GM12873 (cell line): ENCODE measurements around the gene TANGO2.

Source experiments
- TF ChIP-seq, protein P1 (sequence below): IDR thresholded peaks from 2 replicates; pipeline ENCODE4 v1.5.1; 2012; ENCODE audit warnings: low read depth, mild to moderate bottlenecking, moderate library complexity, low read length, control low read depth; ENCODE audit not compliant: insufficient read depth; ENCODE audit errors: missing control alignments

TANGO2 gene

DNA sequence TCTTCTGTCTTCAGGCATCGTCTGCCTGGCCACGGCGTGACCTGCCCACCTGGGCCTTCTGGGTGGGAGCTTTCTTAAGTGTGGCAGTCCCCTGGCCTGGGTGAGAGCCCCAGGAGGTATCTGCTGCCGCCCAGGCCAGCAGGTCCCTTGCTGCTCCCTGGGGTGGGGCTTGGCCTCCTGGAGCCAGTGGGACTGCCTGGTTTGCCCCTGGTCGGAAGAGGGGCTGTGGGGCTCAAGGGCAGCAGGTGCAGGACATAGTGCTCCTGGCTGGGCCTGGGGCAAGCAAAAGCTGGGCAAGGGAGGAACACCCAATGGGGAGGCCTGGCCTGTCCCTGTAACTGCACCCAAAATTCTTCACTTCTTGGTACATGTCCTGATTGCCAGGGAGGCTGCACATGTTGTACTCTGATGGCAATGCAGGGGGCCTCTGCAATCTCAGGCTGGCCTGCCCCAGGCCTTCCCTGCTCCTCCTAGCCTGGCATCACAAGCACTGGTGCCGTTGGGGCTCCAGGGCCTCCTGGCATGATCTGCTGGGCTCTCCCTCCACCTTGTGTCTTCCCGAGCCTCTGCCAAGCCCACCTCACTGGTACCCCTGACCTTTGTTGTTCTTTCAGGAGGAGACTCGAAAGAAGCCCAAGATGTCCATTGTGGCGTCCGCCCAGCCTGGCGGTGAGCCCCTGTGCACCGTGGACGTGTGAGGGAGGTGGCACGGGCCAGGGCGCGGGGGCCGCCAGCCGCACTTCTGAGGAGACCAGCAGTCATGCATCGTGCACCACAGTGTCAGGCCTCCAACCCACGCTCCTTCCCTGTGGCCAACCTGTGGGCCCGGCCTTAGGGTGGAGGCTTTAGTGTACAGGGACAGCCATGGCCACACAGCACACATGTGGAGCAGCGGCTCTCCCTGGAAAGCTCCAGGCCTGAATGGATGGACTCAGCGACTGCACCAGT lies 88.8 kb downstream of the TANGO2 start:
- TF ChIP-seq, protein P1, sequence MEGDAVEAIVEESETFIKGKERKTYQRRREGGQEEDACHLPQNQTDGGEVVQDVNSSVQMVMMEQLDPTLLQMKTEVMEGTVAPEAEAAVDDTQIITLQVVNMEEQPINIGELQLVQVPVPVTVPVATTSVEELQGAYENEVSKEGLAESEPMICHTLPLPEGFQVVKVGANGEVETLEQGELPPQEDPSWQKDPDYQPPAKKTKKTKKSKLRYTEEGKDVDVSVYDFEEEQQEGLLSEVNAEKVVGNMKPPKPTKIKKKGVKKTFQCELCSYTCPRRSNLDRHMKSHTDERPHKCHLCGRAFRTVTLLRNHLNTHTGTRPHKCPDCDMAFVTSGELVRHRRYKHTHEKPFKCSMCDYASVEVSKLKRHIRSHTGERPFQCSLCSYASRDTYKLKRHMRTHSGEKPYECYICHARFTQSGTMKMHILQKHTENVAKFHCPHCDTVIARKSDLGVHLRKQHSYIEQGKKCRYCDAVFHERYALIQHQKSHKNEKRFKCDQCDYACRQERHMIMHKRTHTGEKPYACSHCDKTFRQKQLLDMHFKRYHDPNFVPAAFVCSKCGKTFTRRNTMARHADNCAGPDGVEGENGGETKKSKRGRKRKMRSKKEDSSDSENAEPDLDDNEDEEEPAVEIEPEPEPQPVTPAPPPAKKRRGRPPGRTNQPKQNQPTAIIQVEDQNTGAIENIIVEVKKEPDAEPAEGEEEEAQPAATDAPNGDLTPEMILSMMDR, result no peak

DNA sequence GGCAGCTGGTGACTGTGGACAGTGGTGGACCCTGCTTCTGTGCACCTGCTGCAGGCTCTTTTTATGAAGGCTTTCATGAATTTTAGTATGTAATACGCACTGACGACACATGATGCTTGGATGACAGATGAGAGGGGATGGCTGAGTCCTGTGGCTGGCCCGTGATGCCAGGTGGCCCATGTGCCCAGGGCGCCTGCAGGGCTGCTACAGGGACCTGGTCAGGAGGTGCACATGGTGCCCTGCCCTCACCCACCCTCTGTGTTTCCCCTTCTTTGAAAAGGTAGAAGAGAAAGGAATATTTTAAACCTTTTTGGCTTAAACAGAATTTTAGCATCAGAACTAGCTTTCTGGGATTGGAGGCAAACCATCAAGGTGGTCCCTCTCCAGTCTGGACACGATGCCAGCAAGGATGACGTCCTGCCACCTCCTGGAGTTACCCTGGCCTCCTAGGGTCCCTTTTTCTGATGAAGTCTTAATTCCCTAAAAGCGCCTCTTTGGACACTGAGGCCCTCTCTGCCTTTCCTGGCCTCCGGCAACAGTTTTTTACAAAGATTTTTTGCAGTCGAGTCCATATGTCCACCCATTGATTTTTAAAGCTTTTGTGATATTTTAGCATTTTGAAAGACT lies 89.6 kb downstream of the TANGO2 start:
- TF ChIP-seq, protein P1, result no peak

DNA sequence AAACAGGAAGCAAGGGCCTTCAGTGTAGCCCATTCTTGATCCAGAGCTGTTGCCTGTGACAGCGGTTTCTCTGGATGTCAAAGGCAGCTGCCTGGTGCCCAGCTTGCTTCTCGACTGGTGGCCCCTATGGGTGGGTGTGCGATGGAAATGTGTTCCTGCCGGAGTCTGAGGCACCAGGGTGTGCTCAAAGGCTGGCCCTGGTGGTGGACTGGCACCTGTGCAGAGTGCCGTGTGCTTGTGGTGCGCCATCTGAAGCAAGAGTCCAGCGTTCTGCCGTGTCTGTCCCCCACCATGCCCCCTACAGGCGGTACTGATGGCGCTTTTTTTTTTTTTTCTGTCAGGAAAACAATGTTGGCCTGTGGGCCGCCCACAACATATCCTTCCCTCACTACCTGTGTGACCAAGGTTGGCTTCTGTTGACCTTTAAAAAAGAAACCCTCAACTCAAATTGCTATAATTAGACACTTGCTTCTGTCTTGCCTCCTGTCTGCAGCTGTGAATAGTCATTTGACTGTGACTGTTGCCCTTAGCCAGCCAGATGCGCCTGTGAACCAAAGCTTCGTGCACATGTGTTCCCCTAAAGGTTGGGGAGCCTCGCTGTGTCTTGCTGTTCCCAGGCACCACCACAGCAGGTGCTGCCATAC lies 90.3 kb downstream of the TANGO2 start:
- TF ChIP-seq, protein P1, result peak; percentile 56

DNA sequence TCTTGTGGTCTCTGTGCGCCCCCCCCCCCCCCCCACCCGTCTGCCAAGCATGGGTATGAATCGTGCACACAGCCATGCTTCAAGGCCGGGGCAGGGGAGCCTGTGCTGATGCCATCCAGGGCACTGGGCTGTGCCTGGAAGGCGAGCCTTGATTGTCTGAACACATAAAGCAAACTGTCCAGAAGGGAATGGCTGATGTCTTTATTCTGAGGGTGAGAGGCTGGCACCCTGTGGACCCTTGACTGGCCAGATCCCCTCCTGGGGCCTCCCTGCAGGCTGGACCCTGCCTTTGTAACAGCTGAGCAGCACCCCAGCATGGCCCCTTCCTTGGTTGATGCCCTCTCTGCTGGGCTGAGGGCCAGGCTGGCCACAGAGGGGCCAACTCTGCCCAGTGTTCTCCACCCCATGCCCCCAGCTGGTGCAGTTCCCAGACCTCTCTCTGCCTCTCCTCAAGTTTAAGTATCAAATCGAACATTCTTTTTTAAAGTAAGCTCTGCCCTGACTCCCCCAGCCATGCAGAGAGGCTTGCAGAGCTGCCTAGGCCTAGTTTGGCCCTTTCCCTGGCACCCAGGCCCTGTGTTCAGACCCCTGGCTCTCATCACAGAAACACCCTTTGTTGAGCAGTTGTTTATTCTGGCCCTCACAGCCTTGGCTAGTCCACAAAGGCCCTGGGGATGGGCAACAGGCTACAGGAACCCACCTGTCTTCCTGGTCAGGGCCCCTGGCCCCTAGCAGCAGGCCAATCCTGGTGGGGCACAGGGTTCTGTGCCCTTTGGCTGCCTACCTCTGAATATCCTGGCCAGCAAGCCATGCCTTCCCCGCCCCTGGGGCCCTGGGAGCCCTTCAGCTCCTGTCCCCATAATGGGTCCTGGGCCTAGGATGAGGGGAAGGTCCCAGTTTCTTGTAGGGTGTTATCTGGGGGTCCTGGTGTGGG lies 91.0 kb downstream of the TANGO2 start:
- TF ChIP-seq, protein P1, result no peak

DNA sequence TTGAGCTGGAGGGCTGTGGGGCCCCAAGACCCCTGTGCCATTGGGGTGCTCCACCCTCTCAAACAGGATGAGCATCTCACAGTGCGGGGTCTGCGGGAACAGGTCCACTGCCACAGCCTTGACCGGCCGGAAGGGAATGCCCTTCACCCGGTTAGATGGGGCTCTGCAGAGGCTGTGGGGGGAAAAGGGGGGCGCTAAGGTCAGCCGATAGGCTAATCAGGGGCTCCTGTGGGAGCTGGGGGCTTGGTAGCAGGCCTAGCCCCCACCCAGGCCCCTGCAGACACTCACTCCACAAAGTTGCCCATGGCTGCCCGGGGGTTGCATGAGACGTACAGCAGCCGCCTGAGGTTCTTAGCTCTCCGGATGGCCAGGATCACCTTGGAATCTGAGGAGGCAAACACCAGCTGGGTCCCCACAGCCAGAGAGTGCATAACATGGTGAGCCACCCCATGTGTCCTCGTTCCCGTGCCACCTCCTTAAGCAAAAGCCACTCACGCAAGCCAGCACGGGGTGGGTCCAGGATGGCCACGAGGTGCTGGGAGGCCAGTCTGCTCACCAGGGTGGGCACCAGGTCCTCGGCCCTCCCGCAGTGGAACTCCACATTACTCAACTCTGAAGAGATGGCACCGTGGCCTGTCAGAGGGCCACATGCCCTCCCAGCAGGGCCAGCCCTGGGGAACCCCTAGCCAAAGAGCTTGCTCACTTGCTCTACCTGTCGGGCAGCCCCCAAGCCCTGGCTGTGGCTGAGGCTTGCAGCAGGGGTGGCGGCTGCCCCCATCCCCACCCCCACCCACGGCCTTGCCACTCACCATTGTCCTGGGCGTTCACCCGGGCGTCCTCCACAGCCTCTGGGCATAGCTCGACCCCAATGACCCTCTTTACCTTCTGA lies 92.0 kb downstream of the TANGO2 start:
- TF ChIP-seq, protein P1, result no peak

DNA sequence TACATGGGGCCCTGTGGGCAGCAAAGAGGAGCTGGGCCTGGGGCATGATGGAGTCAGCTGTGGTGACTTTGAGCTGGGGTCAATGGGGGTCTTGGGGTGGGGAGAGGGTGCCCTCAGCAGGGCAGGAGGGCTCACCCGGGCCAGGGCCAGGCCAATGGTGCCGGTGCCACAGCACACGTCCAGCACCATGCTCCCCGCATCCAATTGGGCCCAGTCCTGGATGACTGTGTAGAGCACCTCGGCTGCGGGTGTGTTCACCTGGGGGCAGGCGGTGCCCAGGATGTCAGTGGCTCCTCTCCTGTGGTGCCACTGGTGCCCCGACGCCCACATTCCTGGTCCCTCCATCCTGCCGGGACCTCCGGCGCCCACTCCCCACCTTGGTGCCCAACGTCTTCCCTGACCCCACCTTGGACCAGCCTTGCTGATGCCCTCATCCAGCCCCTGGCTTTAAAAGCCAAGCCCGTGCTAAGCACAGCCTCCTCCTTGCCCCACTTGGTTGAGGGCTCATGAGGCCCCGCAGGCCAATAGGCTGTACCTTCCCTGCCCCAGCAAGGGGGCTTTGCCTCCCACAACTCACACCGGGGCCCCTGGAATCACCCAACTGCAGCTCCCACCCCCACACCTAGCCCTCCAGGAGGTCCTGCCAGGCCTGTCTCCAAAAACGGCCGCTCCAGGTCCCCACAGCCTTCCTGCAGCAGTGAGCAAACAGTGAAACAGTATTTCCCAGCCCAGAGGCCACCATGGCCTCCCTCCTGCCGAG lies 92.8 kb downstream of the TANGO2 start:
- TF ChIP-seq, protein P1, result no peak
